SIG-M5 treated with dmso at 0.1 percent for 504 hours (cell line): ENCODE data around the gene NAA50.

ENCODE experiments used
- DNase-seq: peaks from one replicate; lab custom pipeline; 2025; ENCODE audit not compliant: unreplicated experiment; lab: John Stamatoyannopoulos, UW

NAA50 gene

GRCh38 chr3:113743006-113743630, 2.9 kb downstream of the NAA50 start:
- peak; percentile 11 for DNase-seq

DNA sequence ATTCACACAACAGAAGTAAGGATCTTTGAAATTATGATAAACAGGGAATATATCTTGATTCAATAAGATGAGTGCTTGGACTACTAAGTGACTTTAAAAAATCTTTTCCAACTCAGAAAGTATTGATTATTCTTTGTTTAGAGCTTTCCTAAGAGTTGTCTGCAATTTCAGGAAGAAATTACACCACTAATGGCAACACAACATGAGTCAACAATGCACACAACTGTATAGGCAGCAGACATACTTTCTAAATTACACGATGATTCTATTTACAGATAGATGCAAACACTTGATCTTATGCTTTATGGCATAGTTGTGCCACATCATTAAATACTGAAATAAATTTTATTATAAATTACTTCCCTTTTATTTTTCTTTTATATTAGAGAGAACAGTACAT, 4.4 kb downstream of the NAA50 start:
- no peak for DNase-seq

DNA sequence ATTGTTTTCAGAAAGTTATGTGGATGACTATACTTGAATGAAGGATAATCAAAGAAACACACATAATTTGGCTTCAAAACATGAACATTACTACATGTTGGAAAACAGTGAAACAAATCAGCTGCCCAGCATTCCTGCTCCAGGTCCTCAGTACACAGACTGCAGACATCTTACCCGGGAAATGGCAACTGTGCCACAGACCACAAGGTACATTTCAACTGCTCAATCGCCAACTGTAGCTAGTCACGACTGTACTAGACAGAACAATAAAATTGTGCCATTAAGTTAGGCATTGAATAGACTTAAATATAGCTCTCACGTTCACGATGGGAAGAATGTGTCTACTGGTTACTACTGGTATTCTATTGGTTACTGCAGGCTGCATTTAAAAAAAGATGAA, 5.0 kb downstream of the NAA50 start:
- DNase-seq: no peak

GRCh38 chr3:113736548-113737089, 9.4 kb downstream of the NAA50 start:
- peak; percentile 75 for DNase-seq

GRCh38 chr3:113731694-113732093, 14.4 kb downstream of the NAA50 start:
- no peak for DNase-seq

GRCh38 chr3:113730550-113730949, 15.5 kb downstream of the NAA50 start:
- DNase-seq: no peak

- DNase-seq: no peak
These were observed 17.4 kb downstream of the NAA50 start for GRCh38 chr3:113728661-113729060.

GRCh38 chr3:113721636-113722035, 24.4 kb downstream of the NAA50 start:
- DNase-seq: no peak

DNA sequence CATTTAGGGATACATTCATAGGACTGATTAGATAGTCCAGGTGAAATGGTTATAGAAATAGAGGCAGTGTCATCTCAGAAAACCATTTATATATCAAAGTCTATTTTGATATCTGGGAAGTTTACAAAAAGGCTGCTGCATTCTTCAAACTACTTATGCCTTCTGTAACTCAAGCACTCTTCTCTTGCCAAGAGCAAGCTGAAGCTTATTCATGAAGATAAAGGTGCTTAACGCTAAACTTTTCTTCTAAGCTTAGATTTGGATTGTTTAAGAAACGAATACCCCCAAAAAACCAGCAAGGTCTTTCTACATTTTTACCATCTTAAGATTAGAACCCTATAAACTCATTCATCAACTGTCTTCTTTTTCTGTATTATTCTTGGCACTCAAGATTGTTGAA, 26.3 kb downstream of the NAA50 start:
- no peak for DNase-seq

DNA sequence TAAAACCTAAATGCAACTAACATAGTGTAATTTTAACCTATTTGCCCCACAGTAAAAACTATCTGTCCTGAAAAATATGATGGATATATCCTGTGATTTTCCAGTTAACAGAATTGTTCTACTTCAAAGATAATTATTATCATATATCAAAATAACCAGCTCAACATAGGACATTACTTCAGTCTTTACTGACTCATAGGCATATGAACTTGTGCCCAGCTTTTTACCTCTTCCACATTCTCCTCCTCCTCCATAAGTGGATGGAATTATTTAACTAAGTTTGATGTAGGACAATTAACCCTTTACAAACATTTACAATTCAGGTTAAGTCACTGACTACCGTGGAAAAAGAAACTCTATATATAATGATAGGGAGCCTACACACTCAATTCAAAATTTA, 26.8 kb downstream of the NAA50 start:
- DNase-seq: no peak

DNA sequence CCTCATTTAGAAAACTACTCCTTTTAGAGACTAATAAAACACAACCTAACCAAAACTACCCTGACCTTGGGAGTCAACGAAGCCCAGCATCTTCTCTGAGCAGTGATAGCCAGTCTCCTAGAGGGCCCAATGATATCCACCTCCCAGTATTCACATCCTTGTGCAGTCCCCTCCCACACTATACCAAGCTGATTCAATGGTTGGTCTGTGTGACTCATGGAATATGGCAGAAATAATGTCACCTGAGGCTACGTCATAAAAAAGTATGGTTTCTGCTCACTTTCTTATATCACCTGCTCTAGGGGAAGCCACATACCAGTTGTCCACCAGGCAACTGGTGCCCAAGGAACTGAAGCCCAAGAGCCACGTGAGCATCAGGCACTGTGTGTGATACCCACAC, 28.2 kb downstream of the NAA50 start:
- DNase-seq: no peak

- no peak for DNase-seq
These were observed 28.7 kb downstream of the NAA50 start for GRCh38 chr3:113717308-113717707.

GRCh38 chr3:113714702-113715101, 31.3 kb downstream of the NAA50 start:
- no peak for DNase-seq

DNA sequence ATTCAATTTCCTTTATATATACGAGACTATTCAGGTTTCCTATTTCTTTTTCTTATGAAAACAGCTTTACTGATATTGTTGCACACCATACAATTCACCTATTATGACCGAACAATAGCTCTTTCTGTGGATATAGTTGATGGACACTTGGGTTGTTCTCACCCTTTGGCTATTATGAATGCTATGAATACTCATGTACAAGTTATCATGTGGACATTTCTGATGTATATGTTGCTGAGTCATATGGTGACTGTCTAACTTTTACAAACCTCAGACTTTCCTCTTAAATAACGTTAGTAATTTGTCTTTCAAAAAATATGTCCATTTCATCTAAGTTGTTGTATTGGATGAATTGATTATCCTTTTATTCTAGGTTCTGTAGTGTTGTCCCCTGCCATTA, 33.9 kb downstream of the NAA50 start:
- DNase-seq: no peak

GRCh38 chr3:113707835-113708234, 38.2 kb downstream of the NAA50 start:
- DNase-seq: no peak

DNA sequence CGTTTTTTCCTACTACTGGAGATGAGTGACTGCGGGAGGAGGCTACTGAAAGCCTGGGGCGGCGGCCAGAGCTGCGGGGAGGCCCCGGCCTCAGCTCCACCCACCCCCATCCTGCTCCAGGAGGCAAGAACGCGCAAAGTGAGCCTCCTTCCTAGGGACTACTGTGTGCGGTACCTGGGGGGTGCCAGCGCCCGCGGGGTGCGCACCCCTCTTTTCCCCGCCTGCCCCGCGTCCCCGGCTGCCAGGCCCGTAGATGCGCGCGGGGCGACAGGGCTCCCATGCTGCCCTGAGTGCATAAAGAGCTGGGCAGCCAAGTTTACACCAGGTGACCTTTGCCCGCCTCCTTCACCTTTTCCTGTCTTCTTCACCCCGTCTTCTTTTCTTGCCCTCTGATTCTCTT, 47.1 kb downstream of the NAA50 start:
- DNase-seq: no peak

- no peak for DNase-seq
These were observed 47.8 kb downstream of the NAA50 start for GRCh38 chr3:113698213-113698742.

- peak; percentile 36 for DNase-seq
These were observed 48.5 kb downstream of the NAA50 start for GRCh38 chr3:113697500-113698090.

GRCh38 chr3:113696658-113697499, 49.2 kb downstream of the NAA50 start:
- peak; percentile 100 for DNase-seq

GRCh38 chr3:113695786-113696645, 50.0 kb downstream of the NAA50 start, which contains the start of gene USF3:
USF3 (minus strand) TSS chr3:113696642; CDS start chr3:113674878, 21,764 bp downstream.
- peak; percentile 51 for DNase-seq

- DNase-seq: no peak
These were observed 50.6 kb downstream of the NAA50 start for GRCh38 chr3:113695431-113695785.
